SK-N-SH (cell line): ENCODE measurements around the gene ANKRD44.

Experiments
- POLR2AphosphoS5 ChIP-seq: IDR thresholded peaks from 2 replicates; pipeline ENCODE4 v1.6.1; 2012; ENCODE audit warnings: low read depth, low read length
- TCF12 ChIP-seq: IDR thresholded peaks from 2 replicates; pipeline ENCODE4 v1.4.0; 2012
- TF ChIP-seq, protein P1 (sequence below): fragments of 200-600 bp; sonication (generic); IDR thresholded peaks from 2 replicates; pipeline ENCODE4 v1.6.1; 2017; ENCODE audit warnings: antibody characterized with exemption, mild to moderate bottlenecking, moderate library complexity

DNA sequence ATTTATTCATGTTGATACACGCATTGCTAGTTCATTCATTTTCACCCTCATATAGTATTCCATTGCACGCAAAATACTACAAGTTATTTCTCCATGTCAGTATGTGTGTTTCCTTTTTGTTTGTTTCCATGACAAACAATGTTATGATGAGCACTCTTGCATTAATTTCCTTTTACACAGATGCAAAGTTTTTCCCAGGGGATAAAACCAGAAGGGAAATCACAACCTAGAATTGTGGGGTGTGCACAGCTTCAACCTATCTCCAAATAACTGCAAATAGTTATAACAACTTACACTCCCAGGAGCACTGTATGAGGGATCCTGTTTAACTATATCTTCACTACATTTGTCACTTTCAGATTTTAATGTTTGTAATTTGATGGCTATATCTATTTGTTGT is 87.1 kb downstream of the ANKRD44 start:
- TF ChIP-seq, protein P1, sequence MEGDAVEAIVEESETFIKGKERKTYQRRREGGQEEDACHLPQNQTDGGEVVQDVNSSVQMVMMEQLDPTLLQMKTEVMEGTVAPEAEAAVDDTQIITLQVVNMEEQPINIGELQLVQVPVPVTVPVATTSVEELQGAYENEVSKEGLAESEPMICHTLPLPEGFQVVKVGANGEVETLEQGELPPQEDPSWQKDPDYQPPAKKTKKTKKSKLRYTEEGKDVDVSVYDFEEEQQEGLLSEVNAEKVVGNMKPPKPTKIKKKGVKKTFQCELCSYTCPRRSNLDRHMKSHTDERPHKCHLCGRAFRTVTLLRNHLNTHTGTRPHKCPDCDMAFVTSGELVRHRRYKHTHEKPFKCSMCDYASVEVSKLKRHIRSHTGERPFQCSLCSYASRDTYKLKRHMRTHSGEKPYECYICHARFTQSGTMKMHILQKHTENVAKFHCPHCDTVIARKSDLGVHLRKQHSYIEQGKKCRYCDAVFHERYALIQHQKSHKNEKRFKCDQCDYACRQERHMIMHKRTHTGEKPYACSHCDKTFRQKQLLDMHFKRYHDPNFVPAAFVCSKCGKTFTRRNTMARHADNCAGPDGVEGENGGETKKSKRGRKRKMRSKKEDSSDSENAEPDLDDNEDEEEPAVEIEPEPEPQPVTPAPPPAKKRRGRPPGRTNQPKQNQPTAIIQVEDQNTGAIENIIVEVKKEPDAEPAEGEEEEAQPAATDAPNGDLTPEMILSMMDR = no peak
- TF ChIP-seq POLR2AphosphoS5 (no peak), TCF12 (no peak)
